ENCODE results near the gene SPATA3. TPM values are rescaled to one million over a fixed set of nuclear protein-coding genes. Genes with fewer than 3 reads are reported as not detected.
A peak's percentile ranks its signal among the peaks of the same experiment; 100 is the strongest.

The SPATA3 gene
- total and polyA plus RNA-seq, 2 of the 13 experiments (the other 11 are each of a cell fraction or from before 2014, with no cell fraction given): not detected

- no peak for TF ChIP-seq ZBTB14 (CRISPR knock-in tag; IDR thresholded peaks at IDR 0.05)
- TF ChIP-seq ZZZ3 (CRISPR knock-in tag; IDR thresholded peaks at IDR 0.05; ENCODE audit: borderline replicate concordance): no peak
- peak; percentile 9 for TF ChIP-seq IRX3 (CRISPR knock-in tag; IDR thresholded peaks at IDR 0.05; ENCODE audit: borderline replicate concordance, low read depth)
- TF ChIP-seq REPIN1 (CRISPR knock-in tag; IDR thresholded peaks at IDR 0.05; ENCODE audit: borderline replicate concordance, low read depth): peak; percentile 37; the same call in 1 of the 2 replicates
- TF ChIP-seq RBM22 (optimal IDR thresholded peaks at IDR 0.05; ENCODE audit: low read length): peak; percentile 89
- TF ChIP-seq, protein P1, sequence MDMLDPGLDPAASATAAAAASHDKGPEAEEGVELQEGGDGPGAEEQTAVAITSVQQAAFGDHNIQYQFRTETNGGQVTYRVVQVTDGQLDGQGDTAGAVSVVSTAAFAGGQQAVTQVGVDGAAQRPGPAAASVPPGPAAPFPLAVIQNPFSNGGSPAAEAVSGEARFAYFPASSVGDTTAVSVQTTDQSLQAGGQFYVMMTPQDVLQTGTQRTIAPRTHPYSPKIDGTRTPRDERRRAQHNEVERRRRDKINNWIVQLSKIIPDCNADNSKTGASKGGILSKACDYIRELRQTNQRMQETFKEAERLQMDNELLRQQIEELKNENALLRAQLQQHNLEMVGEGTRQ (IDR thresholded peaks at IDR 0.05; ENCODE audit: low read depth, low read length): no peak
- TF ChIP-seq, protein P1 (CRISPR knock-in tag; IDR thresholded peaks at IDR 0.05; ENCODE audit: borderline replicate concordance): no peak
- TF ChIP-seq HNRNPUL1 (IDR thresholded peaks at IDR 0.05; ENCODE audit: low read depth, low read length): no peak
- no peak for TF ChIP-seq MBD4 (IDR thresholded peaks at IDR 0.05; ENCODE audit: borderline replicate concordance, low read length)
- no peak for TF ChIP-seq RERE (CRISPR knock-in tag; IDR thresholded peaks at IDR 0.05; ENCODE audit: low read depth)
- peak; percentile 24 for TF ChIP-seq AGO2 (optimal IDR thresholded peaks at IDR 0.05; ENCODE audit: low read depth, low read length)
- 0 out of 2 replicates have a peak, but pooled peaks have one; percentile 75 for TF ChIP-seq ZNF569 (CRISPR knock-in tag; IDR thresholded peaks at IDR 0.05; ENCODE audit: borderline replicate concordance)
- TF ChIP-seq ZNF20 (CRISPR knock-in tag; IDR thresholded peaks at IDR 0.05): no peak
- 0 out of 2 replicates have a peak, but pooled peaks have one; percentile 14 for TF ChIP-seq ZBTB42 (CRISPR knock-in tag; IDR thresholded peaks at IDR 0.05)
- 0 out of 2 replicates have a peak, but pooled peaks have one; percentile 8 for TF ChIP-seq EHMT2 (IDR thresholded peaks at IDR 0.05; ENCODE audit: borderline replicate concordance, low read depth, low read length)
- TF ChIP-seq POLR2AphosphoS5 (IDR thresholded peaks at IDR 0.05; ENCODE audit: low read depth, low read length): peak; percentile 59; the same call in 1 of the 2 replicates
- TF ChIP-seq GTF3A (CRISPR knock-in tag; conservative IDR thresholded peaks at IDR 0.05): 0 out of 2 replicates have a peak, but pooled peaks have one; percentile 14
Observed at GRCh38 chr2:231049286-231050017, 53.5 kb downstream of the SPATA3 start (continued).
